Cardiac muscle cell (in vitro differentiated cells and primary cell): ENCODE measurements around the gene PSMC2. TPM values are rescaled to one million over a fixed set of nuclear protein-coding genes. Genes with fewer than 3 reads are reported as not detected.

Source experiments
- DNase-seq, 2 donors: peaks; one replicate each; pipeline versions ENCODE4 v3.0.0 to v3.0.0-alpha.2; 2010 to 2017; ENCODE audit warnings: low read depth in 1 of 2, low spot score in 1 of 2
- H3K27ac ChIP-seq: fragments of 200-600 bp; sonication (generic); 2 replicates; pipeline ENCODE4 v1.5.1; 2016
- H3K27me3 ChIP-seq: fragments of 200-600 bp; sonication (generic); 2 replicates; pipeline ENCODE4 v1.6.0; 2016; ENCODE audit warnings: control low read depth
- H3K36me3 ChIP-seq: fragments of 200-600 bp; sonication (generic); 2 replicates; pipeline ENCODE4 v1.5.1; 2016; ENCODE audit warnings: control low read depth
- H3K4me1 ChIP-seq: fragments of 200-600 bp; sonication (generic); 2 replicates; pipeline ENCODE4 v1.8.1; 2017; ENCODE audit warnings: low read depth, mild to moderate bottlenecking, mixed run types
- H3K4me3 ChIP-seq: fragments of 200-600 bp; sonication (generic); 2 replicates; pipeline ENCODE4 v1.5.1; 2016; ENCODE audit warnings: mild to moderate bottlenecking
- H3K9me3 ChIP-seq: fragments of 200-600 bp; sonication (generic); 2 replicates; pipeline ENCODE4 v1.5.1; 2017; ENCODE audit warnings: low read depth, mild to moderate bottlenecking, control low read depth
- CTCF ChIP-seq: IDR thresholded peaks from 2 replicates; pipeline ENCODE4 v1.5.1; 2012; ENCODE audit warnings: low read depth, mild to moderate bottlenecking, low read length
- polyA plus RNA-seq: library from polyadenylated mRNA; unstranded; fragments of >200 nt; fragmentation: Nextera tagmentation; extraction: Ambion mirVana; gene quantifications from 2 replicates; pipeline ENCODE4 v1.2.1, GENCODE V29; 2016
- total RNA-seq: library from RNA; depleted of rRNA; stranded (reverse); fragments of >200 nt; gene quantifications from 2 replicates; pipeline ENCODE4 v1.2.3, GENCODE V29; 2016

Gene PSMC2
- total and polyA plus RNA-seq, 2 experiments from 2014 or later, result 75.6 to 156 TPM

- TF ChIP-seq CTCF, result no peak
- Histone ChIP-seq H3K4me3 (no peak overlapping the region), H3K9me3 (no peaks in the 10 kb centered on the region), H3K4me1 (no peaks in the 10 kb centered on the region), H3K36me3 (peaks cover 1% of the 10 kb centered on the region), H3K27ac (no peak overlapping the region), H3K27me3 (peaks cover 7% of the 10 kb centered on the region)
- DNase-seq, result no peak
Measured at GRCh38 chr7:103373866-103374643, 26.6 kb downstream of the PSMC2 start.

GRCh38 chr7:103379270-103379975, 32.0 kb downstream of the PSMC2 start:
- no peaks in the 10 kb centered on the region for H3K9me3 ChIP-seq
- no peak for DNase-seq
- TF ChIP-seq CTCF, result no peak
- no peak overlapping the region for H3K27ac ChIP-seq
- H3K4me1 ChIP-seq, result no peaks in the 10 kb centered on the region
- no peaks in the 10 kb centered on the region for H3K36me3 ChIP-seq
- H3K27me3 ChIP-seq, result peaks cover 7% of the 10 kb centered on the region
- no peak overlapping the region for H3K4me3 ChIP-seq

- Histone ChIP-seq H3K9me3 (no peaks in the 10 kb centered on the region), H3K4me1 (no peaks in the 10 kb centered on the region), H3K27me3 (peaks cover 7% of the 10 kb centered on the region), H3K27ac (no peak overlapping the region), H3K36me3 (no peaks in the 10 kb centered on the region), H3K4me3 (no peak overlapping the region)
- peak in 1 of 2 donors; percentile 18 for DNase-seq
- no peak for TF ChIP-seq CTCF
Measured at GRCh38 chr7:103380395-103381191, 33.1 kb downstream of the PSMC2 start.

- H3K27me3 ChIP-seq, result peaks cover 7% of the 10 kb centered on the region
Measured at GRCh38 chr7:103381280-103382031, 34.0 kb downstream of the PSMC2 start.

More at GRCh38 chr7:103381280-103382031, 34.0 kb downstream of the PSMC2 start:
- Histone ChIP-seq H3K4me1 (no peaks in the 10 kb centered on the region), H3K27ac (no peak overlapping the region), H3K36me3 (no peaks in the 10 kb centered on the region), H3K4me3 (no peak overlapping the region), H3K9me3 (no peaks in the 10 kb centered on the region)
- no peak for TF ChIP-seq CTCF
- DNase-seq, result no peak
